DMS153 treated with DMSO at 0.1 percent for 48 hours (cell line): Measurements from ENCODE around the gene INSYN1.
A peak's percentile ranks its signal among the peaks of the same experiment; 100 is the strongest.
"Not testable (repeated sequence)": the region's sequence is repeated elsewhere in the genome, so short reads cannot be mapped to it uniquely, and the experiment has no call there.

Experiments
- DNase-seq: peaks from one replicate; lab custom pipeline; 2025; ENCODE audit not compliant: unreplicated experiment; lab: John Stamatoyannopoulos, UW

INSYN1 gene

DNA sequence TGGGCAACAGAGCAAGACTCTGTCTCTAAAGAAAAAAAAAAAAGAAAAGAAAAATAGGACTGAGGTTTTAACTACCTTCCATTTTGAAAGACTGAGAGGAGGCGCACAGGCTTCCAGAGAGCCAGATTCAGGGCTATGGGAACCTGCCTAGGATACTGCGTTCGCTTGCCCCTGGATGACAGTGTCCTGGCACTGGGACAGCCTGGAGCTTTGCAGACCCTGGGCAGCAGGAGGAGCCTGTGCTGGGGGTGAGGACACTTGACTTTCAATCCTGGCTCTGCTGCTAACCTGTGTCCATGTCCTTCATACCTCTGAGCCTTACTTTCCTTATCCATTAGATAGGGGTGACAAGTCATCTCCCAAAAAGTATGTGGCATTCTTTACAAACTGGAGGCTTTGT, 37.7 kb downstream of the INSYN1 start:
- no peak for DNase-seq

DNA sequence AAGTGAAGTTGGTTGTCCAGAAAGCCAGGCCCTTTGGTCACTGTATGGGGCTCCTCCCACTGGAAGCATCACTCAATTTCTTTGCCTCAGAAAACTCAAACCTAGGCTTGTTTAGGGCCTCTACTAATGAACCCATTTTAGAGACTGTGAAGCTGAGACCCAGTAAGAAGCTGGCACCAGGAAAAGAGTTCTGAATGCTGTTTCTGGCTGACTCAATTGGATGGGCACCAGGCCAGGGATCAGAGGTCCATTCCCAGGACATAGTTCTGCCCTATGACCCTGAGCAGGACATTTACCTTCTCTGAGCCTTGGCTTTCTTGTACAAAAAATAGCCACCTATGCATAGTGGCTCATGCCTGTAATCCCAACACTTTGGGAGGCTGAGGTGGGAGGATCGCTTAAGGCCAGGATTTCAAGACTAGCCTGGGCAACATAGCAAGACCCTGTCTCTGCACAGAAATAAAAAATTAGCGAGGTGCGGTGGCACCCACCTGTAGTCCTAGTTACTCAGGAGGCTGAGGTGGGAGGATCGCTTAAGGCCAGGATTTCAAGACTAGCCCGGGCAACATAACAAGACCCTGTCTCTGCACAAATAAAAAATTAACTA, 38.4 kb downstream of the INSYN1 start:
- no peak for DNase-seq

DNA sequence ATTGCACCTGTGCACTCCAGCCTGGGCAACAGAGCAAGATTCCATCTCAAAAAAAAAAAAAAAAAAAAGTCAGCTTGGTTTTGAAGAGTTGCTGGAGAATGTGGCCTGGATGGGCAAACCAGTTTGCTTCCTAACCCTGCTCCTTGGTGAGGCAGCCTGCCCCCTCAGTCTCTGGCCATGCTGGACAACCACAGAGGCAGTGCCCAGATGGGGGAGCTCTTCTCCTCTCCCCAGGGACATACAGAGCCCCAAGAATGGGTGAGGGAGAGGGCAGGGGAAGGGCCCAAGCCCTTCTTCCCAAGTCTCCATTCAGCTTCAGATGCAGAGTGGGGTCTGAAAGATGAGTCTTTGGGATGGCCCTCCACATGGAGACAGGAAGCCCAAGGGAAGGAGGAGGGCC, 41.0 kb downstream of the INSYN1 start:
- no peak for DNase-seq

DNA sequence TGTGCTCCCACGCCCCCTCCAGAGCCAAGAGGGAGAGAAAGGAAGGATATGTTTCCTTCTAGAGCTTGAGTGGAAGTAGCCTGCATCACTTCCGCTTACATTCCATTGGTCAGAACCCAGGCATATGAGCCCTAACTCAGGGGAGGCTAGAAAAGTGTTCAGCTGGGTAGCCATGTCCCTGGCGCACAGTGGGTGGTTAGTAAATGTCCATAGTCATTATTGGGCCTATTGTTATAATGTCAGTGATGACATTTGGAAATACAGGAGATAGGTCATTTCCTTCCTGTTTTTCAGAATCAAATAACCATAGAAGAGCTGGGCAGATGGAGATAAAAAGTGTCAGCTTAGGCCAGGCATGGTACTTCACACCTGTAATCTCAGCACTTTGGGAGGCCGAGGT, 41.6 kb downstream of the INSYN1 start:
- no peak for DNase-seq

DNA sequence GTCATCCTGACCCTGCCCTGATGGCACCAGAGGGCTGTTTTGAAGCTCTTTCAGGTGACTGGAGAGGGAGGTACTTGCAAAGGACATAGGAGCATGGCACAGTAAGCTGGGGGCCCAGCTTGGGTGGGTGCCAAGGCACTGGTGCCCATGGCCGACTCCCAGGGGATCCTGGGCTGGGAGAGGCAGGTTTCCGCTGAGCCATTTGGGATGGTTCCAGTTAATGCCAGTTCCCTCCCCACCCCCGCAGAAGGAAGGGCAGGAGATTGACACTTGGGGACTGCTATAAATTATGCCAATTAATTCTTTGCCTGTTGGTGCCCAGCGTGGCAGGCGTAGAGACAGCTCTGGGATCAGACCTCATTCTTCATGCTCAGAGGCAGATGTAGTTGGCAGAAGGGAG, 42.8 kb downstream of the INSYN1 start:
- no peak for DNase-seq

DNA sequence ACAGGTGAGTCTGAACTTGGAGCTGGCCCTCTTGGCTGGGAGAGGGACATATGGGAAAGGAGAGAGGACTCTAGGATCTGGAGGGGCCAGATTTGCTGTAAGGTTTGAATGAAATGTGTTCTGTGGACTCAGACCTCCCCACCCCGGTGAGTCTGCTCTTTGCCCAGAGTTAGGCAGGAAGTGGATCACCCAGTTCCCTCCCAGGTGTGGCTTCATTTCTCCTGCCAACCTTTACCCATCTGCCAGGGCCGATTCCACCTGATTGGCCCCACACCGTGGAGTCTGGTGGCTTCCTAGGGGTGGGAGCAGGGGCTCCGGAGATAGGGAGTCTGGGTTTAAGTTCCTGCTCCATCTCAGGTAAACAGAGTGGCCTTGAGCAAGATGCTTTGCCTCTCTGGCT, 43.5 kb downstream of the INSYN1 start:
- no peak for DNase-seq

DNA sequence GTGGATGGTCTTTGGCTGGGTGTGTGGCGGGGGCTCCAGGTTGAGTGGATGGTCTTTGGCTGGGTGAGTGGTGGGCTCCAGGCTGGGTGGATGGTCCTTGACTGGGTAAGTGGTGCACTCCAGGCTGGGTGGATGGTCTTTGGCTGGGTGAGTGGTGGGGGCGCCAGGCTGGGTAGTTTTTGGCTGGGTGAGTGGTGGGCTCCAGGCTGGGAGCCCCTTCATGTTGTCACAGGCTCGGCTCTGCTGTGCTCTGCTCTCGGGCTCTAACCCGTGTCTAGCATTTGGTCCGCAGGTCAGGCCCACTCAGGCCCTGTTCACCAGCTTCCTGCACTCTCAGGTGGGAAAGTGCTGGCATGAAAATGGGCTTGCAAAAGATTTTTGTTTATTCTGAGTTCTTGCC, 43.9 kb downstream of the INSYN1 start:
- DNase-seq, result no peak

DNA sequence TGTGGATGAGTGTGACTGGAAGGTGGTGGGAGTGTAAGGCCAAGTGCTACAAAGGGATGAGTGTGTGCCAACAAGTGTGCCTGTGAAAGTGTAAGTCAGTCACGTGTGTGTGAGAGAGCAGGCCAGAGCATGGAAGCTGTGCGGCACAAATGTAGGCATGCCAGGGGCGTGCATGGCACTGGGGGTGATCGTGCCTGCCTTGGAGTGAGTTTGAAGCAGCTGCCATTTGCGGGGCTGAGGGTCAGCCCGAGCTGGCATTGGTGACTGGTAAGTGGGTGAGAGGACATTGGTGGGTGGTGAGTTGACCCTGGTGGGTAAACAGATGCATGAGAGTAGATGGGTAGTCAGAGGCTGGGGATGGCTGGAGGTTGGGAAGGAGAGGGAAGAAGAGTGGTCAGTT, 44.5 kb downstream of the INSYN1 start:
- DNase-seq, result no peak

DNA sequence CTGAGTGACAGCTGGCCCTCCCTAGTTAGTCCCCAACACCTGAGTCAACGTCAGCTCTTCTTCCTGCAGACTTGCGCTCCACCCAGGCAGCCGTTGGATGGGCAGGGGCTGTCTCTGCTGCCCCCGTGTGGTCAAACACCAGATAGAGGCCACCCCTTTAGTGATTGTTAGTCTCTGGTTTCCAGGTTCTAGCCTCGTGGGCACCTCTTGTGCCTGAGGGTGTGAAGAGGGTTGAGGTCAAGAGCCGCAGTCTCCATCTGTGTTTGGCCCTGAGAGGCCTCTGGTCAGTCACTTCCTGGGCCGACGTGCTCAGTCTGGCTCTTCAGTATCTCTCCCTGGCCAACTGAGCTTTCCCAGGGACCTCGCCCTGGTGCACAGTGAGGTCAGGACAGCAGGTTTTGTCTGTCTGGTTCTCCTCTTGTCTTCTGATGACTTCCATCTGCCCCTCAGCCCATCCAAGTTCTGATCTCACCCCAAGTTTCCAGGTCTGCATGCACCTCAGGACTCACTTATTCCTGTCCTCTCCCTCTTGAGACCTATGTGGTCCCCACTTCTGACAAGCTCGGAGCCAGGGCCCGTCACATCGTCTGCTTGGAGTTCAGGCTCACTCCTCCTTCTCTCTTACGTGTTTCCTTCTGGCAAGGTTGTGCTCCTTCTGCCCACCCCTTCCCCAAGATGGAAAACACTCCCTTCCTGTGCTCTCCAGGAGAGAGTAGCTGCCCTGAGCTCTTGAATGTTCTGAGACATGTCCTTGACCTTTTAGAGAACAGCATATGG, 48.1 kb downstream of the INSYN1 start:
- no peak for DNase-seq

DNA sequence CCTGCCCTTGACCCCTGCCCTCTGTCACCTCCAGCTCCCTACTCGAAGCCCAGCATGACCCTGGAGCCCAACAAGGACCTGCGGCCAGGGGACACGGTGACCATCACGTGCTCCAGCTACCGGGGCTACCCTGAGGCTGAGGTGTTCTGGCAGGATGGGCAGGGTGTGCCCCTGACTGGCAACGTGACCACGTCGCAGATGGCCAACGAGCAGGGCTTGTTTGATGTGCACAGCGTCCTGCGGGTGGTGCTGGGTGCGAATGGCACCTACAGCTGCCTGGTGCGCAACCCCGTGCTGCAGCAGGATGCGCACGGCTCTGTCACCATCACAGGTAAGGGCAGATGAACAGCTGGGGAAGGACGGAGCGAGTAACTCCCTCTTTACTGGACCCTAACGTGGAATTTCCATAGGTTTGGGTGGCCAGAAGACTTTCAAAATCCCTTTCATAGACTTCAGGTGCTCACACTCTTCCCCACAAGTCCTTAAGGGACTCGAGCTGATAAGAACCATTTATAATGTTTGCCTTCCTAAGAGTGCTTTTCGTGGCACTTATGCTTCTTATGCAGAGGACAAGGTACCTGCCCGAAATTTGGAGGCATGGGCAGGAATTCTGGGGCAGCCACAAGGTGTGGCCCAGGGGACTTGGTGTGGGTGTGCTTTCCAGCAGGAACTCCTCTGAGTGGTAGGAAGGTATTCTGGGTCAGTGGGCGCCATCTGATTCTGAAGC, 48.8 kb downstream of the INSYN1 start:
- DNase-seq, result not testable (repeated sequence)

DNA sequence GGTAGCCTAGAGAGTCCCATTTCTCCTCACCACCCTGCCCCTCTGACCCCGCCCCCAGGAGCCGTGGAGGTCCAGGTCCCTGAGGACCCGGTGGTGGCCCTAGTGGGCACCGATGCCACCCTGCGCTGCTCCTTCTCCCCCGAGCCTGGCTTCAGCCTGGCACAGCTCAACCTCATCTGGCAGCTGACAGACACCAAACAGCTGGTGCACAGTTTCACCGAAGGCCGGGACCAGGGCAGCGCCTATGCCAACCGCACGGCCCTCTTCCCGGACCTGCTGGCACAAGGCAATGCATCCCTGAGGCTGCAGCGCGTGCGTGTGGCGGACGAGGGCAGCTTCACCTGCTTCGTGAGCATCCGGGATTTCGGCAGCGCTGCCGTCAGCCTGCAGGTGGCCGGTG, 49.5 kb downstream of the INSYN1 start:
- DNase-seq, result not testable (repeated sequence)

DNA sequence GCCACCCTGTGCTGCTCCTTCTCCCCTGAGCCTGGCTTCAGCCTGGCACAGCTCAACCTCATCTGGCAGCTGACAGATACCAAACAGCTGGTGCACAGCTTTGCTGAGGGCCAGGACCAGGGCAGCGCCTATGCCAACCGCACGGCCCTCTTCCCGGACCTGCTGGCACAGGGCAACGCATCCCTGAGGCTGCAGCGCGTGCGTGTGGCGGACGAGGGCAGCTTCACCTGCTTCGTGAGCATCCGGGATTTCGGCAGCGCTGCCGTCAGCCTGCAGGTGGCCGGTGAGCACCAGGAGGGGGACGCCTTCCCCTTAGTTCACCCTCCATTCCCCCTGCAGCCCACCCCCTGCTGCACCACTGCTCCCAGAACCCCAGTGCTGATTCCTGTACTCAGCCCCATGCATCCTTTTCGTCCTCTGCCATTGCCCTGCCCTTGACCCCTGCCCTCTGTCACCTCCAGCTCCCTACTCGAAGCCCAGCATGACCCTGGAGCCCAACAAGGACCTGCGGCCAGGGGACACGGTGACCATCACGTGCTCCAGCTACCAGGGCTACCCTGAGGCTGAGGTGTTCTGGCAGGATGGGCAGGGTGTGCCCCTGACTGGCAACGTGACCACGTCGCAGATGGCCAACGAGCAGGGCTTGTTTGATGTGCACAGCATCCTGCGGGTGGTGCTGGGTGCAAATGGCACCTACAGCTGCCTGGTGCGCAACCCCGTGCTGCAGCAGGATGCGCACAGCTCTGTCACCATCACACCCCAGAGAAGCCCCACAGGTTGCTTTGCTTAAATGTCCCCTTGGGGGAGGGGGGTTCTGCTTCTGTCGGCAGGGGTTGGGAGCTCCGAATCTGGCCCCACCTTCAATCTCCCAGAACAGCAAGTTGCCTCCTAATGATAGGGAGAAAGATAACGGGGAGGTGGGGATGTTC, 50.6 kb downstream of the INSYN1 start:
- DNase-seq, result not testable (repeated sequence)

DNA sequence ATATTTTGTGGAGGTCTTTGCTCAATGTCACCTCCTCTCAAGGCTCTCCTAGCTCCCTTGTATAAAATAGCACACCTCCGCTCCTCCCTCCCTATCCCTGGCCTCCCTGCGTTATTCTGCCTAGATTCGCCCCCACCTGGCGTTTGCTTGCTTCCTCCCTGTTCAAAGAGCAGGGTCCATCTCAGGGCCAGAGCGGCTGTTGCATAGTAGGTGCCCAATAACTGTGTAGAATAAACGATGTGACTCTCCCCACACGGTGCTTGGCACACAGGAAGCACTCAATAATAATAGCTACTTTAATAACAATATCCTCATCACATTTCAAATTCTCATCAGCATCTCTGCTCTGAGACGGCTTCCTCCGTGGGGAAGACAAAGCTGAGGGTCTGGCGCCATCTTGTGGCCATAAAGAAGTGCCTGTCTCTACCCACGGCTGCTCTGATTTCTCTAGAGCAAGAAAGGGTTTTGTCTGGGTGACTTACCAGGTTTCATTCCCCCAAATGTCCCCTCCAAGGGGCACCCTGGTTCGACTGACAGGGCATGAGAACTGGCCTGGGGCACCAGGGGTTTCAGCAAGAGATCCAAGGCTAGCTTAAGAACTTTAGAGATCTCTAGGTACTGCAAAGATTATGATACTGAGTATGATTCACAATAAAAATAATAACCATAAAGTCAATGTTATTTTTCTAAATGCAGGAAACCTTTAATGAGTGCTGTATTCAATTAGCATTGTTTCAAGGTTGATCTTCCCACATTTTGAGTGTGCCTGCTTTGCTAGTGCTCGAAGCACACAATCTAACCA, 52.9 kb downstream of the INSYN1 start:
- peak; percentile 8 for DNase-seq

DNA sequence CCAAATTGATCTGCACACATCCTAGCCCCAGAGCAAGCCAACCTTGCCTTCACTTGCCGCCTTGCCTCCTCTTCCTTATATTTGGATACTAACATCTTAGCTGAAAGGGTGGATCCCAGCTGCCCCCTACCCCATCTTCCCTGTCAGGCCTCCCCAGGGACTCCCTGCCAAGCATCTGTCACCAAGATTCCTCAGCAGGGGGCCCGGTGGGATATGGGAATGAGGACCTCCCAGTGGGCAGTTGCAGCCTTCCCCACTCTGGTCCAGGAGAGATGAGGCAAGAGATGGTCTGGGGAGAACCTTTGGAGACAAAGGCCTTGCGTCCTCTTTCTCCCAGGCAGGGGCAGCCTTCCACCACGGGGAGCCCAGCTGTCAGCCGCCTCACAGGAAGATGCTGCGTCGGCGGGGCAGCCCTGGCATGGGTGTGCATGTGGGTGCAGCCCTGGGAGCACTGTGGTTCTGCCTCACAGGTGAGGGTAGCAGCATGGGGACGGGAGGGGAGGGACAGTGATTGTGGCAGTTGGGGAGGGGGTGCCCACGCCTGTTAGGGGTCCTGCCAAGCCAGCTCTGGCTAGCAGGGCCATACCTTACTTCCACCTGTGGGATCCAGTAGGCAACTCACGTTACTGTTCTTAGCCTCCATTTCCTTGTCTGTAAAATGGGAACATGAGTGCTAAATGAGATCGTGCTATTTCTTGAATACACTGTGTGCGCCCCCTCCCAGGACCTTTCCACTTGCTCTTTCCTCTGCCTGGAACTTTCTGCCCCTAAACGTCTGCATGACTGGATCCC, 53.7 kb downstream of the INSYN1 start:
- DNase-seq, result no peak

DNA sequence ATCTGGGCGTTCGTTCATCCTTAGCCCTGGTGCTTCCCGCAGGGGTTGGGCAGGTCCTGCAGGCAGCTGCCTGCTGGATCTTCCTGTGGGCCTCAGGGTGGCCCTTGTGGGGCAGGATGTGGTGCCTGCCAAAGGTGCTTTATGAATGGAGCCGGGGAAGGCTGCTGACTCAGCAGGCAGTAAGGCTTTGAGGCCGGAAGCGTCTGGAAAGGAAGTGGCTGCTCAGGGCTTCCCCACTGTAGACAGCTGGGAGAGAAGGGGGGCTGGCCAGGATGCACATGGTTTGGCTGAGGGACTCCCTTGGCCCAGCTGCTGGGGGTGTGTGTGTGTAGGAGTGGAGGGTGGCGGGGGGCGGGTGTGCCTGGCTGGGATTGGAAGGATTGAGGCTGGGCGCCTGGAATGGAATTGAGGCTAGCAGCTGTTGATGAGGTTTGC, 56.1 kb downstream of the INSYN1 start:
- DNase-seq, result peak; percentile 43

DNA sequence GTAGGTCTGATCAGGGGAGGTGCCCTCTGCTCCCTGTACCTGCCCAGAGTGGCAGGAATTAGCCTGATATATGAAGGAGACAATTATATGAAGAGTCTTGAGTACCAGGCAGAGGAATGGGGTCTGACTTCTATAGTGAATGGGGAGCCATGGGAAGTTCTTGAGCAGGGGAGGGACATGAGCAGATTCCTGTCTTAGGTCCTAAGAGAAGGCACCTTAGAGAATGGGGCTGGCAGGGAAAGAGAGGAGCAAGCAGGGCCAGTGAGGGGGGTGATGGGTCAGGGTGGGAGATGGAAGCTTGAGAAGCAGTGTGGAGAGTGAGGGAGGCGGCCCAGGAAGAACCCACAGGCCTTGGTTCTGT, 56.5 kb downstream of the INSYN1 start:
- DNase-seq, result no peak

DNA sequence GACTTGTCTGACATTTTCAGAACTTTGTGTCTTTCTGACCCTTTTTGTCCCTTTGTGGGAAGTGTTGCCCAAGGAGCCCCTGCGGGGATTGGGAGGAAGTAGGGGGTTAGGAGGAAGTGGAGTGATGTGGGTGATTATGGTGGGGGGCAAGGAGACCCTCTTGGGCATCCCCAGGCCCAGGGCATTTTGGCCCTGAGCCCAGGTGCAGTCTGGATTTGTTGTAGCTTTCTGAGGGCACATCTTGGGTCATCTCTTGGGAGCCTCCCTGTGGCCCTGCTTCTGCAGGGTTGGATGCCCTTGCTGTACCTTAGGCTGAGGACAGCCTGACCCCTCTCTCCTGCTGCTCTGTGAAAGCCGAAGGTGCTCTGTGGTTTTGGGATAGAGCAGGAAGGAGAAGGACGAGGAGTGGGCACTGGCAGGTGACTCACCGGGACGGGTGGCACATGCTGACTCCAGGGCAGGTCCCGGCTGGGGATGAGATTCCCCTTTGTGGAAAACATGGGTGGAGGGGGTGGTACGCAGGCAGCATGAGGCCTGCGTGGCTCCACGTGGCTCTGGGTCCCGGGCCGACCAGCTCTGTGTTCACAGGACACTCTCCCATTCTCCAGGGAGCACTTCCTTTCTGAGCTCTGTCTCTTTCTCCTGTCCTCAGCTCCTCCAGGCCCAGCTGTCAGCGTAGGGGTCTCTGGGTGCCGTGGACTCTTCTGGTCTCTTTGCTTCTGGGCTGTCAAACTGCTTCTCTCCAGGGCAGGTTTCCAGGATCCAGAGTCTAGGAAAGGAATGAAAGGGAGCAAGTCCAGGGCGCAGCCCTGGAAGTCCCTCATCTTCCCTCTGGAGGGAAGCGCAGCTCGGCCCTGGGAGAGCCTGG, 57.1 kb downstream of the INSYN1 start:
- DNase-seq, result no peak

DNA sequence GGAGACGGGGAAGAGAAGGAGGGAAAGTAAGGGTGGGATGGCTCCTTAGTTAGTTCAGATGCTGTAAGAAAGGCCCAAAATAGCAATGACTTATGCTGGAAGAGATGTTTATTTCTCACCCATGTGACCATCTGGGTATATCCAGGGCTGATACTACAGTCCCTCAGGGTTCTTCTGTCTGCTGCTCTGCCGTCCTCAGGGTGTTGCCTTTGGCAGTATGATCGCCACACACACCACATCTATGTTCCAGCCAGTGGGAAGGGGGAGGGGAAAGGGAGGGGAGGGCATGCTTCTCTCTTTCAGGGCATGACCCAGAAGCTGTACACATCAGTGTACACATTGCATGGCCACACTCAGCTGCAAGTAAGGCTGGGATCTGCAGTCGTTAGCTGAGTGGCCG, 58.7 kb downstream of the INSYN1 start:
- no peak for DNase-seq

DNA sequence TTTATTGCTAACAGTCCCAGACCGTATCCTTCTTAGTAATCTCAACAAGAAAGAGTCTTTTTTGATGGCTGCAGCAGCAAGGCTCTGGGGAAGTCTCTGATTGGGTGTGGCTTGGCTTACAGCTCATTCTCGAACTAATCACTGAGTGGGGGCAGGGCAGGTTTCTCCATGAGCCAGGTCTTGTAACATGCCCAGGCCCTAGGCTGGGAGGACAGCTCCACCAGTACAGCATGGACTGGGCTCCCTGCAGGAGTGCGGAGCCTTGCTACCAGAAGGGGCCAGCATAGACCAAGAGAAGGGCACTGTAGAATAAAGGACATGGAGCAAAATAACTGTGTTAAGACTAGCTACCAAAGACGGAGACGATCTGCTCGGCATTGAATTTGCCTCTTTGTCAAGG, 61.8 kb downstream of the INSYN1 start:
- DNase-seq, result no peak
